Activated CD4-positive, alpha-beta T cell treated with anti-CD3 and anti-CD28 coated beads for 24 hours (primary cell): ENCODE data around the gene TIMM8B.
"Not testable (repeated sequence)": the region's sequence is repeated elsewhere in the genome, so short reads cannot be mapped to it uniquely, and the experiment has no call there.

ENCODE experiments used
- DNase-seq, 2 donors: peaks; one replicate each; pipeline ENCODE4 v3.0.0-alpha.2; 2020; ENCODE audit warnings: low read depth in 2 of 2

Gene TIMM8B

GRCh38 chr11:112073941-112074811 lies 12.4 kb downstream of the TIMM8B start, which contains the start of the genes NKAPD1 and PIH1D2:
NKAPD1 (plus strand) TSS chr11:112074299; CDS start chr11:112075575, 1,276 bp downstream.
PIH1D2 (minus strand) TSS chr11:112074017; CDS start chr11:112073174, 843 bp downstream.
- peak; percentile 58 to 62 for DNase-seq

GRCh38 chr11:112062923-112063322 lies 23.6 kb downstream of the TIMM8B start:
- no peak for DNase-seq

- DNase-seq: no peak
Measured at GRCh38 chr11:112058103-112058502, 28.5 kb downstream of the TIMM8B start.

GRCh38 chr11:112057170-112057569 lies 29.4 kb downstream of the TIMM8B start:
- no peak for DNase-seq

GRCh38 chr11:112051768-112052167 lies 34.8 kb downstream of the TIMM8B start:
- no peak for DNase-seq

- no peak for DNase-seq
Measured at GRCh38 chr11:112050721-112051120, 35.8 kb downstream of the TIMM8B start.

GRCh38 chr11:112049777-112050176 lies 36.8 kb downstream of the TIMM8B start:
- DNase-seq: no peak

- DNase-seq: not testable (repeated sequence)
Measured at GRCh38 chr11:112048256-112048655, 38.3 kb downstream of the TIMM8B start.

GRCh38 chr11:112046647-112047046 lies 39.9 kb downstream of the TIMM8B start:
- not testable (repeated sequence) for DNase-seq

- no peak for DNase-seq
Measured at GRCh38 chr11:112044961-112045360, 41.6 kb downstream of the TIMM8B start.

- no peak for DNase-seq
Measured at GRCh38 chr11:112042961-112043304, 43.6 kb downstream of the TIMM8B start.

- DNase-seq: no peak
Measured at GRCh38 chr11:112042161-112042960, 44.2 kb downstream of the TIMM8B start.

- no peak for DNase-seq
Measured at GRCh38 chr11:112037527-112037926, 49.0 kb downstream of the TIMM8B start.
